Renal cortex interstitium (tissue), 15 donors: ENCODE data around the gene MBP. TPM values are rescaled to one million over a fixed set of nuclear protein-coding genes. Genes with fewer than 3 reads are reported as not detected.

ENCODE experiments used
- DNase-seq, 11 donors: peaks; one replicate each; pipeline ENCODE4 v3.0.0-alpha.2; 2013; ENCODE audit warnings: low read depth in 9 of 11, low spot score in 4 of 11; ENCODE audit errors: extremely low read depth in 1 of 11
- long read RNA-seq, 16 experiments: transcript quantifications; one replicate each; lab custom pipeline, GENCODE V29; 2026
- polyA plus RNA-seq, 3 donors: library from polyadenylated mRNA; unstranded; fragments of 120-200 nt; gene quantifications; one replicate each; pipeline ENCODE4 v1.2.1, GENCODE V29; 2013; ENCODE audit not compliant: insufficient read length in 3 of 3

MBP gene
- 10 to 100 TPM; 16.9 to 18.5 (median 17.0) TPM for polyA plus RNA-seq
- long read RNA-seq, donor 1, full-length matches to known transcripts = 4 of 4 reads
- long read RNA-seq, donor 1, partial matches to known transcripts = 0 of 4 reads
- long read RNA-seq, donor 1, other reads (novel, unspliced or antisense) = 0 of 4 reads
- long read RNA-seq, donor 2, full-length matches to known transcripts = 4 of 4 reads
- long read RNA-seq, donor 2, partial matches to known transcripts = 0 of 4 reads
- long read RNA-seq, donor 2, other reads (novel, unspliced or antisense) = 0 of 4 reads
- long read RNA-seq, donor 3, full-length matches to known transcripts = 6 of 6 reads
- long read RNA-seq, donor 3, partial matches to known transcripts = 0 of 6 reads
- long read RNA-seq, donor 3, other reads (novel, unspliced or antisense) = 0 of 6 reads
- long read RNA-seq, donor 4, full-length matches to known transcripts = 10 of 10 reads
- long read RNA-seq, donor 4, partial matches to known transcripts = 0 of 10 reads
- long read RNA-seq, donor 4, other reads (novel, unspliced or antisense) = 0 of 10 reads
- long read RNA-seq, donor 5 = 0 reads
- long read RNA-seq, donor 6, full-length matches to known transcripts = 3 of 3 reads
- long read RNA-seq, donor 6, partial matches to known transcripts = 0 of 3 reads
- long read RNA-seq, donor 6, other reads (novel, unspliced or antisense) = 0 of 3 reads
- long read RNA-seq, donor 7, full-length matches to known transcripts = 4 of 4 reads
- long read RNA-seq, donor 7, partial matches to known transcripts = 0 of 4 reads
- long read RNA-seq, donor 7, other reads (novel, unspliced or antisense) = 0 of 4 reads
- long read RNA-seq, donor 8 = 0 reads
- long read RNA-seq, donor 9, full-length matches to known transcripts = 2 of 2 reads
- long read RNA-seq, donor 9, partial matches to known transcripts = 0 of 2 reads
- long read RNA-seq, donor 9, other reads (novel, unspliced or antisense) = 0 of 2 reads
- long read RNA-seq, donor 10, full-length matches to known transcripts = 12 of 12 reads
- long read RNA-seq, donor 10, partial matches to known transcripts = 0 of 12 reads
- long read RNA-seq, donor 10, other reads (novel, unspliced or antisense) = 0 of 12 reads
- long read RNA-seq, donor 11, full-length matches to known transcripts = 2 of 2 reads
- long read RNA-seq, donor 11, partial matches to known transcripts = 0 of 2 reads
- long read RNA-seq, donor 11, other reads (novel, unspliced or antisense) = 0 of 2 reads
- long read RNA-seq, donor 12, full-length matches to known transcripts = 2 of 2 reads
- long read RNA-seq, donor 12, partial matches to known transcripts = 0 of 2 reads
- long read RNA-seq, donor 12, other reads (novel, unspliced or antisense) = 0 of 2 reads
- long read RNA-seq, donor 13 = 0 reads
- long read RNA-seq, donor 14, full-length matches to known transcripts = 5 of 5 reads
- long read RNA-seq, donor 14, partial matches to known transcripts = 0 of 5 reads
- long read RNA-seq, donor 14, other reads (novel, unspliced or antisense) = 0 of 5 reads
- long read RNA-seq, donor 15, full-length matches to known transcripts = 3 of 3 reads
- long read RNA-seq, donor 15, partial matches to known transcripts = 0 of 3 reads
- long read RNA-seq, donor 15, other reads (novel, unspliced or antisense) = 0 of 3 reads
- long read RNA-seq, donor 16, full-length matches to known transcripts = 21 of 21 reads
- long read RNA-seq, donor 16, partial matches to known transcripts = 0 of 21 reads
- long read RNA-seq, donor 16, other reads (novel, unspliced or antisense) = 0 of 21 reads

GRCh38 chr18:77132369-77133050, at the start of gene MBP:
MBP (minus strand) TSS chr18:77132783; CDS start chr18:77105261, 27,522 bp downstream.
- no peak for DNase-seq

GRCh38 chr18:77181950-77182707, 49.5 kb upstream of the MBP start:
- DNase-seq = no peak

GRCh38 chr18:77178559-77178958, 46.0 kb upstream of the MBP start:
- no peak for DNase-seq

DNA sequence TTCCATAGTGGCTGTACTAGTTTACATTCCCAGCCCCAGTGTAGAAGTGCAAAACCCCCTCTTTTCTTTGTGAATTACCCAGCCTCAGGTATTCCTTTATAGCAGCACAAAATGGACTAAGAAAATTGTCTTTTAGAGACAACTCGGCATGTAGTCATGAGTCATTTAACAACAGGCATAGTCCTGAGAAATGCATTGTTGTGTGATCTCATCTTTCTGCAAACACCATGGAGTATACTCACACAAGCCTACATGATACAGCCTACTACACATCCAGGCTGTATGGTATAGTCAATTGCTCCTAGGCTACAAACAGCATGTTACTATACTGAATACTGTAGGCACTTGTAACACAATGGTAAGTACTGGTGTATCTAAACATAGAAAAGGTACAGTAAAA, 44.4 kb upstream of the MBP start:
- no peak for DNase-seq

GRCh38 chr18:77173275-77174030, 40.9 kb upstream of the MBP start:
- no peak for DNase-seq

DNA sequence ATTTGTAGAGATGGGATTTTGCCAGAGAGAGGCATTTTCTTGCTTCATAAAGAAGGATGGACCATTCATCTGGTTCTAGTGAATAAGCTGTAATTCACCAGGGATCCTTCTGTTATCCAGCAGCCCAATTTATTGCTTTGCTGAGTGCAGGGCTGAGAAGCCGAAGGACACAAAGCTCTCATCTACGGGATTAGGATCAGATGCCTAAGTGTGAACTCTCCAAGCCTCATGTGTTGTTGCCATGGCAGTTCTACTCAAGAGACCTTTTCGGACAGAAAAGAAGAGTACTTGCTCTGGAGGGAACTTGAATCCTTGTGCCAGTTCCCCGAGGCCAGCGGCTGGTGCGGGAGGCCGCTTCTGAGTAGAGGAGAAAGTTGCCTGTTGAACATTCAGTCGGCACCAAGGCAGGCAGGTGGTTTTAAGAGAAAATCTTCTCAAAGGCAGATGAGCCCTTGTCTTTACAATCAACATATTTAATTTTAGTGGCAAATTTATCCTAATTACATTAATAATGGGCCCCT, 38.4 kb upstream of the MBP start:
- DNase-seq = no peak

- DNase-seq = no peak
Observed at GRCh38 chr18:77168811-77169311, 36.3 kb upstream of the MBP start.

DNA sequence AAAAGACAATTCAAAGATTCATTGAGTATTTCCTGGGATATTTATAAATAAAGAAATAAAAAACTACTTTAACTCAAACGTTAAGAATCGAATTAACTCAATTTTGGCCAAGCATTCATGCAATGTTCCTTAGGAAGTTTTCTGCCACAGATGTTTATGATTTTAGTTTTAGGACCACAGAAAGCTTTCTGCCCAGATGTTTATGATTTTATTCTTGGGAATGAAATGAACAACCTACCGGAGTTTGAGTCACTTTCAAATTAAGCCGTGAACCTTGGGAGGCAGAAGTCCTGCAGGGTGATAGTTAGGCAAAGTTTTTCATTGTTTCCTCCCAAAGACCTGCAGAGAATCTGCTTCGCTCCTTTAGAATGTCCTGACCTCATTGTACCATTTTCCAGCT, 34.7 kb upstream of the MBP start:
- DNase-seq = no peak

DNA sequence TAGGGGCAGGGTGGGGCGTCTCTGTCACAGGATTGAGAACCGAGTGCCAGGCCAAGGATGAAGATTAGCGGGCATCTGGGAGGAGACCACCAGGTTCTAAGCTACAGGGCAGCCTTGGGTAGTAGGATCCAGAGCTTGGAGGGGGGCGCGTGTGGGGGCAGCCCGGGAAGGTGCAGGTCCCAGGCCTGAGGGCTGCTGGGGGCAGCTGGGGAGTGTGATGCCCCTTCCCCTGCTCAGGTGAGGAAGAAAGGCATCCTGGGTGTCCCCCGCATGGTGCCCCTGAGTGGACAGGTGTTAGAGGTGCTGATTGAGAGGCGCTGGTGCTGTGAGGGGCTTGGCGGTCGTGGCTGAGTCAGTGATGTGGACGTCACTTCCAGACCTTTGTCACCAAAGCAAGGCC, 33.9 kb upstream of the MBP start:
- DNase-seq = no peak

DNA sequence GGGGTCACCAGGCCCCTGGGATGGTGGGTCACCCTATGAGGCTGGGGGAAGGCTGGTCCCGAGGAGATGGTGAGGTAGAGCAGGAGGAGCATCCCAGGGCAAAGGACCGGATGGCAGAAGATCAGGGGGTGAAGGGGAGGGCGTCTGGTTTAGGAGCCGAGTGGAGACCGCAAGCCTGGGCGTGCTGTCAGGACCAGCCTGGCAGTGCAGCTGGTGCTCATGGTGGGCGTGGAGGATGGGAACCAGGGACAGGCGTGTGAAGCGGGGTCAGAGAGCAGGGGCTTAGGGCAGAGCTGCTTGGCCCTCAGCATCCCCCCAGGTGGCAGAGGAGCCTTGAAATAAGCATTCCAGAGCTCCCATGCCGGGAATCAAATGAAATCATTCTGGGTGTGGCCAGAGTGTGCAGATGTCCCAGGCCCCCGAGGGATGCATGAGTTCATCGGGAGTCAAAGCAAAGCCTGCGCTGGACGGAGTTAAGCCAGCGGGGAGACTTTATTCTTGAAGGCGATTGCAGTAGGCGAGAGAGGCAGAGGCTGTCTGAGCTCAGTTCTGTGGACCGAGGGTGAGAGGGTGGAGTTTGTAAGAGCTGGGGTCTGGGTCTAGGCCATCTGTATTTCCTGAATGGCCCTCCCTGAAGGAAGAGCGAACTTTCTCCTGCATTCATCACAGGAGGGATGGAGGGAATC, 33.1 kb upstream of the MBP start:
- no peak for DNase-seq

- DNase-seq = peak in 1 of 11 donors; percentile 51
Observed at GRCh38 chr18:77164763-77165485, 32.3 kb upstream of the MBP start.

GRCh38 chr18:77164026-77164425, 31.4 kb upstream of the MBP start:
- DNase-seq = no peak

GRCh38 chr18:77162580-77162979, 30.0 kb upstream of the MBP start:
- DNase-seq = no peak

DNA sequence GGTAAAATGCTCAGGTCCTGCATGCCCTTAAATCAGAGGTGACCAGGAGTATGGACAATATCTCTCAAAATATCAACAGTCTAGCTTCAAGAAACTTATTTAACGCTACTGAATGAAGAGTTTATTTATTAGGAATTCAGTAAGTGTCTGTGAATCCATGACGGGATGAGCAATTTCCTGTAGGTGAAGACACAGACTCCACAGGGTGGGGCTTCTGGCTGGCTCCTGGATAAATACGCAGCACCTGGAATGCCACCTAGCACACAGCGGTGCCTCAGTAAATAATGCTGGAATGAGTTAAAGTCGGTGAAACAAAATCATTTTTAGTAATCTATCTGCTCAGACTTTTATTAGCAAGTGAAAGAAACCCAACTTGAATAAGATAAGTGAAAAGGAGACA, 29.4 kb upstream of the MBP start:
- no peak for DNase-seq

DNA sequence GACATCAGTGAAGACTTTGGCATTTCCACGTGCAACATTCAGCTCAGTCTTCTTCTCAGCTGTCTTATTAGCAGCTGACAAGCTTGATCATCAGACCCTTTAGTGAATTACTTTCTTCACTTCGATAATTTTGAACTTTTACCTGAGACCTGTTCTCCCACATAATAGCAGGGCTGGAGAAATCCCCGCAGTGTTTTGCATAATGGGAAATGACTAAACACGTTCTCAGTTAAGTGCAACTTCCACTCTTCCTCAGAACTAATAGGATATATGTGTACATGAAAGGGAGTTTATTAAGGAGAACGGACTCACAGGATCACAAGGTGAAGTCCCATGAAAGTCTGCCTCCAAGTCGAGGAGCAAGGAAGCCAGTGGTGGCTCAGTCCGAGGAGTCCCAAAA, 28.8 kb upstream of the MBP start:
- no peak for DNase-seq
